ENCODE results near the gene RFX1.

RFX1 gene

GRCh38 chr19:13961826-13962698 is 44.1 kb downstream of the RFX1 start:
- no peak overlapping the region for H3K27ac ChIP-seq (ENCODE audit: poor library complexity, severe bottlenecking)
- no peak for TF ChIP-seq CTCF (IDR thresholded peaks at IDR 0.05; ENCODE audit: poor library complexity, severe bottlenecking)
- DNase-seq (ENCODE audit: low spot score) (no peak), ATAC-seq (ENCODE audit: low read depth) (no peak)
- no peaks in the 10 kb centered on the region for H3K27me3 ChIP-seq (ENCODE audit: insufficient read depth, poor library complexity, severe bottlenecking)
- no peaks in the 10 kb centered on the region for H3K4me1 ChIP-seq (ENCODE audit: insufficient read depth, poor library complexity, severe bottlenecking)
- H3K4me3 ChIP-seq (ENCODE audit: severe bottlenecking): no peak overlapping the region
- no peaks in the 10 kb centered on the region for H3K9me3 ChIP-seq (ENCODE audit: severe bottlenecking)
- H3K36me3 ChIP-seq (ENCODE audit: low read depth): peaks cover 35% of the 10 kb centered on the region

- H3K9me3 ChIP-seq (ENCODE audit: severe bottlenecking): no peaks in the 10 kb centered on the region
- no peak overlapping the region for H3K27ac ChIP-seq (ENCODE audit: poor library complexity, severe bottlenecking)
- TF ChIP-seq CTCF (IDR thresholded peaks at IDR 0.05; ENCODE audit: poor library complexity, severe bottlenecking): no peak
- H3K4me1 ChIP-seq (ENCODE audit: insufficient read depth, poor library complexity, severe bottlenecking): no peaks in the 10 kb centered on the region
- no peak overlapping the region for H3K4me3 ChIP-seq (ENCODE audit: severe bottlenecking)
- no peak for ATAC-seq (ENCODE audit: low read depth)
- no peaks in the 10 kb centered on the region for H3K27me3 ChIP-seq (ENCODE audit: insufficient read depth, poor library complexity, severe bottlenecking)
- H3K36me3 ChIP-seq (ENCODE audit: low read depth): peaks cover 44% of the 10 kb centered on the region
- no peak for DNase-seq (ENCODE audit: low spot score)
Measured at GRCh38 chr19:13960863-13961784, 45.0 kb downstream of the RFX1 start.

- peak; percentile 11 for TF ChIP-seq CTCF (IDR thresholded peaks at IDR 0.05; ENCODE audit: poor library complexity, severe bottlenecking)
- ATAC-seq (ENCODE audit: low read depth): peak; percentile 19; the same call in 1 of the 3 replicates
- H3K9me3 ChIP-seq (ENCODE audit: severe bottlenecking): no peaks in the 10 kb centered on the region
- no peaks in the 10 kb centered on the region for H3K27me3 ChIP-seq (ENCODE audit: insufficient read depth, poor library complexity, severe bottlenecking)
- peaks cover 54% of the 10 kb centered on the region for H3K36me3 ChIP-seq (ENCODE audit: low read depth)
- no peak for DNase-seq (ENCODE audit: low spot score)
- no peaks in the 10 kb centered on the region for H3K4me1 ChIP-seq (ENCODE audit: insufficient read depth, poor library complexity, severe bottlenecking)
- no peak overlapping the region for H3K4me3 ChIP-seq (ENCODE audit: severe bottlenecking)
- H3K27ac ChIP-seq (ENCODE audit: poor library complexity, severe bottlenecking): no peak overlapping the region
Measured at GRCh38 chr19:13959962-13960862, 45.9 kb downstream of the RFX1 start.

DNA sequence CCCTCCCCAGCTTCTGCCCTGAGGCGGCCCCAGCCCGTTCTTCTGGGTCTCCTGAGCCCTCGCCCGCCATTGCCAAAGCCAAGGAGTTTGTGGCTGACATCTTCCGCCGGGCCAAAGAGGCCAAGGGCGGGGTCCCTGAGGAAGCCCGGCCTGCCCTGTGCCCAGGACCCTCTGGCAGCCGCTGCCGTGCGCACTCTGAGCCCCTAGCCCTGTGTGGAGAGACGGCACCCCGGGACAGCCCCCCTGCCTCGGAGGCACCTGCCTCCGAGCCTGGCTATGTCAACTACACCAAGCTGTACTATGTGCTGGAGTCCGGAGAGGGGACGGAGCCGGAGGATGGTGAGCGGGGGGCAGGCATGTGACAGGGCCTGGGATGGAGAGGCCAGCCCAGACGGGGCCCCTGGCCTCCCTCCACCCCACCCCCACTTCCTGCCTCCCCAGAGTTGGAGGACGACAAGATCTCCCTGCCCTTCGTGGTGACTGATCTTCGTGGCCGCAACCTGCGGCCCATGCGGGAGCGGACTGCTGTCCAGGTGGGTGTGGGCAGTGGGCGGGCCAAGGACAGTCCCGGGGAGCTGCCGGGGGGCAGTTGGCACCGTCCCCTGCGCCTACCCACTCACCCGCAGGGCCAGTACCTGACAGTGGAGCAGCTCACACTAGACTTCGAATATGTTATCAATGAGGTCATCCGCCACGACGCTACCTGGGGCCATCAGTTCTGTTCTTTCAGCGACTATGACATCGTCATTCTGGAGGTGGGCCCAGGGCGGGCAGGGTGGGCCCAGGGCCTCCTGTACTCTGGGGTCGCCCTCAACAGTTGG is 46.8 kb downstream of the RFX1 start:
- Histone ChIP-seq H3K4me3 (ENCODE audit: severe bottlenecking) (no peak overlapping the region), H3K4me1 (ENCODE audit: insufficient read depth, poor library complexity, severe bottlenecking) (no peaks in the 10 kb centered on the region), H3K9me3 (ENCODE audit: severe bottlenecking) (no peaks in the 10 kb centered on the region), H3K27me3 (ENCODE audit: insufficient read depth, poor library complexity, severe bottlenecking) (no peaks in the 10 kb centered on the region), H3K27ac (ENCODE audit: poor library complexity, severe bottlenecking) (no peak overlapping the region), H3K36me3 (ENCODE audit: low read depth) (peaks cover 62% of the 10 kb centered on the region)
- no peak for ATAC-seq (ENCODE audit: low read depth)
- no peak for TF ChIP-seq CTCF (IDR thresholded peaks at IDR 0.05; ENCODE audit: poor library complexity, severe bottlenecking)
- no peak for DNase-seq (ENCODE audit: low spot score)

Data from RWPE2 (cell line).